DOHH2 (cell line): Measurements from ENCODE around the gene RNPEPL1.
"Not testable (repeated sequence)": the region's sequence is repeated elsewhere in the genome, so short reads cannot be mapped to it uniquely, and the experiment has no call there.

Experiments
- H3F3A ChIP-seq: fragments of 200-600 bp; sonication (generic), shearing (Covaris generic); 2 replicates; pipeline ENCODE4 v1.6.0; 2016; ENCODE audit warnings: antibody characterized with exemption, mild to moderate bottlenecking; ENCODE audit not compliant: control insufficient read depth, insufficient read depth
- H3K27ac ChIP-seq: fragments of 200-600 bp; sonication (generic); 2 replicates; pipeline ENCODE4 v1.5.1; 2014; ENCODE audit warnings: low read depth, mild to moderate bottlenecking, low read length, moderate library complexity
- H3K27me3 ChIP-seq: fragments of 200-600 bp; sonication (generic); 2 replicates; pipeline ENCODE4 v1.6.1; 2014; ENCODE audit warnings: mild to moderate bottlenecking, low read length, mixed read lengths; ENCODE audit not compliant: control insufficient read depth
- H3K36me3 ChIP-seq: fragments of 200-600 bp; sonication (generic); 2 replicates; pipeline ENCODE4 v1.6.1; 2014; ENCODE audit warnings: mild to moderate bottlenecking, low read length, moderate library complexity, mixed read lengths; ENCODE audit not compliant: control insufficient read depth
- H3K4me1 ChIP-seq: fragments of 200-600 bp; sonication (generic); 2 replicates; pipeline ENCODE4 v1.6.1; 2014; ENCODE audit warnings: mild to moderate bottlenecking, low read length, mixed read lengths; ENCODE audit not compliant: control insufficient read depth
- H3K4me2 ChIP-seq: fragments of 200-600 bp; sonication (generic); 2 replicates; pipeline ENCODE4 v1.6.0; 2014; ENCODE audit warnings: mild to moderate bottlenecking, low read length, moderate library complexity
- H3K4me3 ChIP-seq: fragments of 200-600 bp; sonication (generic); 2 replicates; pipeline ENCODE4 v1.5.1; 2014; ENCODE audit warnings: mild to moderate bottlenecking, low read length, mixed read lengths
- H3K79me2 ChIP-seq: fragments of 200-600 bp; sonication (generic); 2 replicates; pipeline ENCODE4 v1.6.1; 2014; ENCODE audit warnings: mild to moderate bottlenecking, low read length, mixed read lengths; ENCODE audit not compliant: control insufficient read depth
- H3K9me2 ChIP-seq: fragments of 200-600 bp; sonication (generic); replicated peaks from 2 replicates; pipeline ENCODE4 v1.6.1; 2014; ENCODE audit warnings: mild to moderate bottlenecking, low read length, mixed read lengths; ENCODE audit not compliant: control insufficient read depth
- H3K9me3 ChIP-seq: fragments of 200-600 bp; sonication (generic); 2 replicates; pipeline ENCODE4 v1.6.1; 2014; ENCODE audit warnings: antibody characterized with exemption, low read length, mixed read lengths; ENCODE audit not compliant: control insufficient read depth, insufficient read depth
- H4K20me1 ChIP-seq: fragments of 200-600 bp; sonication (generic); 2 replicates; pipeline ENCODE4 v1.6.0; 2014; ENCODE audit warnings: low read depth, mild to moderate bottlenecking, antibody characterized with exemption, low read length, moderate library complexity; ENCODE audit not compliant: control insufficient read depth, insufficient read depth
- EZH2phosphoT487 ChIP-seq: fragments of 200-600 bp; sonication (generic); IDR thresholded peaks from 2 replicates; pipeline ENCODE4 v1.6.1; 2017; ENCODE audit warnings: borderline replicate concordance, mild to moderate bottlenecking, antibody characterized with exemption, low read length, moderate library complexity, mixed read lengths
- TF ChIP-seq, protein P1 (sequence below): fragments of 200-600 bp; sonication (generic); IDR thresholded peaks from one replicate; pipeline ENCODE4 v1.5.1; 2014; ENCODE audit warnings: antibody characterized with exemption, mild to moderate bottlenecking, low read depth, low read length; ENCODE audit not compliant: poor library complexity, severe bottlenecking

The RNPEPL1 gene

DNA sequence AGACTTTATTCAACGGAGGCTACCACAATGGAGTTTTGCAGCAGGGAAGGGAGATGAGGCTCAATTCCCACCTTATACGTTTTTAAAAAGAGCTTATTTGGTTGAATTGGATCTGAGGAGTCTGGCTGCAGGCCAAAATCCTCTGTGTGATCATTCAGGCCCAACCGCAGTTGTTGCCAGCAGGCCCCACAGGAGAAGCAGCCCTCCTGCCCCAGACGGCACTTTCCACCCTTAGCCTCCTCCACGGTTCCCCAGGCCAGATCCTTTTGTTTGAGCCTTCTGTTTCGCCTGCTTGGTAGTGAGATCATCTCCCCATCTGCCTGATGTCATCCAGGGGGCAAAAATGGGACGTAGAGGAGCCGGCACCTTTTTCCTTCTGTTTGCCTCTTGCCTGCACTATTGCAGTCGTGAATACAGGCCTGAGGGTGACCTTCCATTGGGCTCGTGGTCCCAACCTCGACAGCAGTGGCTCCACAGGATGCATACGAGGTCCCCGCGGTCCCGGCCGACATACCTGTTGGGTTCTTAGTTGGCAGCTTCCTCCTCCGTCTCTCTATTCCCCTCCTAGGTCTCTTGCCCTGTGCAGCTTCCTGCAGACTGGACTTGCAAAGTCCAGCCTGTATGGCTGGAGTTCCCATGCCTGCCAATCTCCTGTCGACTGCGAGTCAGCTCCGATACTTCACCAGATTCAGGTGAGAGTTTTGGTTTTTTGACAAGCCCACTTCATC lies 47.7 kb downstream of the RNPEPL1 start:
- H3K9me3 ChIP-seq = no peaks in the 10 kb centered on the region
- no peak overlapping the region for H3K4me2 ChIP-seq
- no peaks in the 10 kb centered on the region for H4K20me1 ChIP-seq
- H3K27ac ChIP-seq = no peak overlapping the region
- TF ChIP-seq EZH2phosphoT487 = no peak
- TF ChIP-seq, protein P1, sequence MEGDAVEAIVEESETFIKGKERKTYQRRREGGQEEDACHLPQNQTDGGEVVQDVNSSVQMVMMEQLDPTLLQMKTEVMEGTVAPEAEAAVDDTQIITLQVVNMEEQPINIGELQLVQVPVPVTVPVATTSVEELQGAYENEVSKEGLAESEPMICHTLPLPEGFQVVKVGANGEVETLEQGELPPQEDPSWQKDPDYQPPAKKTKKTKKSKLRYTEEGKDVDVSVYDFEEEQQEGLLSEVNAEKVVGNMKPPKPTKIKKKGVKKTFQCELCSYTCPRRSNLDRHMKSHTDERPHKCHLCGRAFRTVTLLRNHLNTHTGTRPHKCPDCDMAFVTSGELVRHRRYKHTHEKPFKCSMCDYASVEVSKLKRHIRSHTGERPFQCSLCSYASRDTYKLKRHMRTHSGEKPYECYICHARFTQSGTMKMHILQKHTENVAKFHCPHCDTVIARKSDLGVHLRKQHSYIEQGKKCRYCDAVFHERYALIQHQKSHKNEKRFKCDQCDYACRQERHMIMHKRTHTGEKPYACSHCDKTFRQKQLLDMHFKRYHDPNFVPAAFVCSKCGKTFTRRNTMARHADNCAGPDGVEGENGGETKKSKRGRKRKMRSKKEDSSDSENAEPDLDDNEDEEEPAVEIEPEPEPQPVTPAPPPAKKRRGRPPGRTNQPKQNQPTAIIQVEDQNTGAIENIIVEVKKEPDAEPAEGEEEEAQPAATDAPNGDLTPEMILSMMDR = no peak
- H3K9me2 ChIP-seq = no peaks in the 10 kb centered on the region
- H3K27me3 ChIP-seq = no peaks in the 10 kb centered on the region
- H3K4me3 ChIP-seq = no peak overlapping the region
- H3K36me3 ChIP-seq = no peaks in the 10 kb centered on the region
- no peaks in the 10 kb centered on the region for H3K79me2 ChIP-seq
- H3K4me1 ChIP-seq = peaks cover 7% of the 10 kb centered on the region
- no peaks in the 10 kb centered on the region; the same call in 1 of the 2 replicates for H3F3A ChIP-seq

DNA sequence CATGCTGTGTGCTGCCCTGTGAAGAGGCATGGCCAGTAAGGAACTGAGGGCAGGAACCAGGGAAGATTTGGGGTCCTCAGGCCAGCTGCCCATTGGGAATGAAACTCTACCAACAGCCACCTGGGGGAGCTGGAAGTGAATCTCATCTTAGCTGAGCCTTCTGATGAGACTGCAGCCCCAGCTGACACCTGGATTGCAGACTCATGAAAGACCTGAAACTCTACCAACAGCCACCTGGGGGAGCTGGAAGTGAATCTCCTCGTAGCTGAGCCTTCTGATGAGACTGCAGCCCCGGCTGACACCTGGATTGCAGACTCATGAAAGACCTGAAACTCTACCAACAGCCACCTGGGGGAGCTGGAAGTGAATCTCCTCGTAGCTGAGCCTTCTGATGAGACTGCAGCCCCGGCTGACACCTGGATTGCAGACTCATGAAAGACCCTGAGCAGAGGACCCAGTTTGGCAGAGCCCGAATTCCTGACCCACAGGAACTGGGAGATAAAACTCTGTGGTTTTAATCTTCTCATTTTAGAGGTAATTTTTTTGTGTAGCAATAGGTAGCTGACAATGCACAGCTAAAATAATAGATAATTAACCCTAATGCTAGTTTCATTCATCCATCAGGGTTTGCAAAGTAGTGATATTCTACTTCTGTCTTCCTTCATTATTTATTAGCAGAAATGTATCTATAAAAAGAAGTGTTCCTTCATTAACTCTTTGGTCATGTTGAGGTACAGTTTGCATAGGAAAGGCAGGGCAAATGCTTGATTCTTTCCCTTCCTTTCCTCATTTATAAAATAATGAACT lies 48.8 kb downstream of the RNPEPL1 start:
- H3K9me2 ChIP-seq, H3K36me3 ChIP-seq: not testable (repeated sequence)

DNA sequence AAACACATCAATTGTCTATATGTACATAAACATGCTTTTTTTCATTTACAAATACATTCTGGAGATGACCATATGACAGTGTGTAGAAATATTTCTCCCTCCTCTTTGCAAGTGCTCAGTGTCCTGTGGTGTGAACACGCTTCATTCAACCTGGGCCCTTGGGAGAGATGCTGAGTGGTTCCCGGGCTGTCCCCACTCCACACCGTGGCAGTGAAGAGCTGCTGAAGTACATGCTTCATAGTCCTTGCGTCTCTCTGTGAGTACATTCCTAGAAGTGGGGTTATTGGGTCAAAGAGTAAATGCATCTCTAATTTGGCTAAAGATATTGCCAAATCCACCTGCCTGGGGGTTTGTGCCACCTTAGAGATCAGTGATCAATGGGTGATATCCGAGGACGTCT lies 50.5 kb downstream of the RNPEPL1 start:
- H3K36me3 ChIP-seq = no peaks in the 10 kb centered on the region

More for the DNA sequence above, 48.8 kb downstream of the RNPEPL1 start:
- H3K79me2 ChIP-seq, H4K20me1 ChIP-seq, H3K27me3 ChIP-seq, H3K27ac ChIP-seq, H3K4me2 ChIP-seq, H3K4me3 ChIP-seq, H3F3A ChIP-seq, H3K9me3 ChIP-seq: not testable (repeated sequence)
- TF ChIP-seq, protein P1 = peak; percentile 72
- peaks cover 16% of the 10 kb centered on the region for H3K4me1 ChIP-seq

More for the DNA sequence above, 50.5 kb downstream of the RNPEPL1 start:
- Histone ChIP-seq H3K4me1 (peaks cover 27% of the 10 kb centered on the region), H3K9me2 (no peaks in the 10 kb centered on the region), H3K4me3 (no peak overlapping the region), H3K79me2 (no peaks in the 10 kb centered on the region), H3F3A (no peaks in the 10 kb centered on the region; the same call in 1 of the 2 replicates), H3K27me3 (no peaks in the 10 kb centered on the region), H3K4me2 (no peak overlapping the region), H4K20me1 (no peaks in the 10 kb centered on the region), H3K27ac (no peak overlapping the region), H3K9me3 (no peaks in the 10 kb centered on the region)
- TF ChIP-seq, protein P1 = no peak
- TF ChIP-seq EZH2phosphoT487 = no peak
